Subcutaneous abdominal adipose tissue (tissue), 5 donors: ENCODE data around the gene OR2Y1.
A peak's percentile ranks its signal among the peaks of the same experiment; 100 is the strongest.
"Not testable (repeated sequence)": the region's sequence is repeated elsewhere in the genome, so short reads cannot be mapped to it uniquely, and the experiment has no call there.

ENCODE experiments used
- H3K27ac ChIP-seq: one replicate; pipeline ENCODE4 v1.7.0; 2013; ENCODE audit warnings: low read depth, mild to moderate bottlenecking, inconsistent platforms, low read length, moderate library complexity
- H3K27me3 ChIP-seq, 5 donors: one replicate each; pipeline ENCODE4 v1.7.0; 2013; ENCODE audit warnings: low read length in 5 of 5, inconsistent platforms in 1 of 5; ENCODE audit not compliant: control insufficient read depth in 5 of 5, insufficient read depth in 4 of 5
- H3K36me3 ChIP-seq, 5 donors: one replicate each; pipeline ENCODE4 v1.7.0; 2013; ENCODE audit warnings: low read length in 5 of 5; ENCODE audit not compliant: control insufficient read depth in 5 of 5, insufficient read depth in 5 of 5
- H3K4me1 ChIP-seq, 5 donors: one replicate each; pipeline ENCODE4 v1.7.0; 2013; ENCODE audit warnings: low read length in 5 of 5, mild to moderate bottlenecking in 3 of 5, moderate library complexity in 1 of 5; ENCODE audit not compliant: control insufficient read depth in 5 of 5, insufficient read depth in 5 of 5
- H3K4me3 ChIP-seq, 5 donors: one replicate each; pipeline ENCODE4 v1.7.0; 2013; ENCODE audit warnings: low read length in 5 of 5, low read depth in 1 of 5
- H3K9ac ChIP-seq, 5 donors: one replicate each; pipeline ENCODE4 v1.7.0; 2013; ENCODE audit warnings: low read length in 5 of 5, mild to moderate bottlenecking in 4 of 5, moderate library complexity in 3 of 5
- H3K9me3 ChIP-seq, 5 donors: one replicate each; pipeline ENCODE4 v1.7.0; 2013; ENCODE audit warnings: low read length in 5 of 5; ENCODE audit not compliant: control insufficient read depth in 5 of 5
- donor health status: healthy.
- donor health status: healthy.
- donor health status: healthy.
- donor health status: healthy.
- donor health status: healthy.

OR2Y1 gene

DNA sequence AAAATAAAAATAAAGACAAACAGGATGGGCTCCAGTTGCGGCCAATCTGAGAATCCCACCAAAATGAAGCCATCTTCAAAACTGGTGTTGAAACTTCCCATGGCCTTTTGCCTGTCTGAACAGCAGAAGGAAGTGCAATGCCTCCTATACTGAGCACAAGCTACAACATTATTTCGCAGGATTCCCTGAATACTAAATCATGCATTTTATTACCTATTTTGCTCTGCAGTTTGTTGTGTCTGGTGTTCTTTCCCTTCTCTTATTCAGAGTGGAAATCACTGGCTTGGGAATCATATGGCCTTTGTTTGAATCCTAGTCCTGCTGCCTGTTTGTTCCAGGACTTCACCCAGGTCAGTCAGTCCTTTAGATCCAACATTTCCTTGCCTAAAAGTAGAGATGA, at the start of gene OR2Y1:
TSS of gene OR2Y1 (minus strand) at position 101 of the 400 bp plus-strand sequence. CDS start at position 101, 0 bp downstream.
- Histone ChIP-seq H3K36me3 (no peaks in the 10 kb centered on the region), H3K27me3 (peaks cover 8 to 27% (median 13%) of the 10 kb centered on the region in 5 donors), H3K4me3 (no peak within 1 kb of the TSS), H3K9ac (no peak within 1 kb of the TSS), H3K9me3 (no peaks in the 10 kb centered on the region), H3K4me1 (no peaks in the 10 kb centered on the region), H3K27ac (no peak within 1 kb of the TSS)

GRCh38 chr5:180788651-180789410, 49.0 kb upstream of the OR2Y1 start:
- H3K27ac ChIP-seq, H3K9me3 ChIP-seq, H3K4me3 ChIP-seq, H3K27me3 ChIP-seq, H3K9ac ChIP-seq: not testable (repeated sequence)
- Histone ChIP-seq H3K4me1 (peaks cover 9 to 86% (median 54%) of the 10 kb centered on the region in 5 donors), H3K36me3 (peaks cover 0 to 59% (median 42%) of the 10 kb centered on the region in 5 donors)

- peaks cover 0 to 53% (median 38%) of the 10 kb centered on the region in 5 donors for H3K36me3 ChIP-seq
- no peaks in the 10 kb centered on the region for H3K27me3 ChIP-seq
- H3K4me1 ChIP-seq = peaks cover 9 to 78% (median 51%) of the 10 kb centered on the region in 5 donors
- H3K9me3 ChIP-seq = no peaks in the 10 kb centered on the region
- H3K9ac ChIP-seq = no peak overlapping the region
- no peak overlapping the region for H3K4me3 ChIP-seq
- H3K27ac ChIP-seq = peak overlapping the region; percentile 65
Observed at GRCh38 chr5:180787711-180788431, 48.0 kb upstream of the OR2Y1 start.

GRCh38 chr5:180786531-180787398, 46.9 kb upstream of the OR2Y1 start:
- Histone ChIP-seq H3K9ac (peak overlapping the region in 4 of 5 donors; percentile 35 to 51 (median 42)), H3K27ac (peak overlapping the region; percentile 65)

DNA sequence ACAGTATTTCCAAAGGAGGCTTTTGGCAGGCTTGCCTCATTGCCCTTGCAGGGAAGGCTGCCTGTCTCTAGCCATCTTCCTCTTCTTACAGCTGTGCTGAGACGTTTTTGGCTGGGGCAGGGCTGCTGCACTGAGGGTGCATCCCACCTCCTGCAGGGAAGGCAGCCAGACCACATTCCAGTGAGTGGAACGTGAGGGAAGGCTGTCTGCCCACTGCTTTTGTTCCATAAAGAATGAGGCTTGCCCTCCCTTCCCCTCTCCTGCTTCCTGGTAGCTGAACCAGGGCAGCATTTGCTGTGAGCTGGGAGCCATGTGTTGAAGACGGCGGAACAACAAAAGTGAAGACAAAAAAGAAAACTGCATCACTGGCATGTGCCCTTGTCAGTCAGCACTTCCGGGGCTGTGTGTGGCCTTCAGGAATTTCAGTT, 46.0 kb upstream of the OR2Y1 start:
- Histone ChIP-seq H3K4me3 (no peak overlapping the region), H3K27me3 (no peaks in the 10 kb centered on the region), H3K9me3 (no peaks in the 10 kb centered on the region), H3K36me3 (peaks cover 0 to 32% (median 18%) of the 10 kb centered on the region in 5 donors), H3K4me1 (peaks cover 9 to 58% (median 43%) of the 10 kb centered on the region in 5 donors), H3K27ac (peak overlapping the region; percentile 65), H3K9ac (peak overlapping the region in 1 of 5 donors; percentile 1)

More at GRCh38 chr5:180786531-180787398, 46.9 kb upstream of the OR2Y1 start:
- peak overlapping the region in 1 of 5 donors; percentile 10 for H3K4me3 ChIP-seq
- no peaks in the 10 kb centered on the region for H3K9me3 ChIP-seq
- no peaks in the 10 kb centered on the region for H3K27me3 ChIP-seq
- peaks cover 0 to 42% (median 28%) of the 10 kb centered on the region in 5 donors for H3K36me3 ChIP-seq
- peaks cover 9 to 68% (median 47%) of the 10 kb centered on the region in 5 donors for H3K4me1 ChIP-seq

GRCh38 chr5:180785121-180785781, 45.4 kb upstream of the OR2Y1 start:
- H3K36me3 ChIP-seq = peaks cover 0 to 27% (median 13%) of the 10 kb centered on the region in 5 donors
- peaks cover 9 to 53% (median 43%) of the 10 kb centered on the region in 5 donors for H3K4me1 ChIP-seq
- no peaks in the 10 kb centered on the region for H3K27me3 ChIP-seq
- H3K9ac ChIP-seq = peak overlapping the region in 1 of 5 donors; percentile 51
- H3K9me3 ChIP-seq = no peaks in the 10 kb centered on the region
- H3K4me3 ChIP-seq = peak overlapping the region in 1 of 5 donors; percentile 1
- peak overlapping the region; percentile 65 for H3K27ac ChIP-seq

- peaks cover 0 to 20% (median 7%) of the 10 kb centered on the region in 5 donors for H3K36me3 ChIP-seq
- H3K4me1 ChIP-seq = peaks cover 9 to 49% (median 43%) of the 10 kb centered on the region in 5 donors
- no peaks in the 10 kb centered on the region for H3K27me3 ChIP-seq
- H3K4me3 ChIP-seq = no peak overlapping the region
- H3K9me3 ChIP-seq = no peaks in the 10 kb centered on the region
- H3K27ac ChIP-seq = peak overlapping the region; percentile 39
- no peak overlapping the region for H3K9ac ChIP-seq
Observed at GRCh38 chr5:180784497-180785097, 44.7 kb upstream of the OR2Y1 start.

GRCh38 chr5:180783340-180784052, 43.6 kb upstream of the OR2Y1 start:
- peaks cover 9 to 42% (median 34%) of the 10 kb centered on the region in 5 donors for H3K4me1 ChIP-seq
- H3K27me3 ChIP-seq = no peaks in the 10 kb centered on the region
- no peak overlapping the region for H3K9ac ChIP-seq
- no peak overlapping the region for H3K4me3 ChIP-seq
- H3K36me3 ChIP-seq = peaks cover 0 to 12% (median 2%) of the 10 kb centered on the region in 5 donors
- H3K9me3 ChIP-seq = no peaks in the 10 kb centered on the region
- H3K27ac ChIP-seq = no peak overlapping the region
